NB4 (cell line): Measurements from ENCODE around the gene FGD2.

Source experiments
- TF ChIP-seq, protein P1 (sequence below): IDR thresholded peaks from one replicate; pipeline ENCODE4 v1.5.1; 2012; ENCODE audit warnings: low read depth, low read length
- TF ChIP-seq, protein P2 (sequence below): IDR thresholded peaks from 2 replicates; pipeline ENCODE4 v1.6.1; 2011; ENCODE audit warnings: low read depth, low read length

- TF ChIP-seq, protein P1, sequence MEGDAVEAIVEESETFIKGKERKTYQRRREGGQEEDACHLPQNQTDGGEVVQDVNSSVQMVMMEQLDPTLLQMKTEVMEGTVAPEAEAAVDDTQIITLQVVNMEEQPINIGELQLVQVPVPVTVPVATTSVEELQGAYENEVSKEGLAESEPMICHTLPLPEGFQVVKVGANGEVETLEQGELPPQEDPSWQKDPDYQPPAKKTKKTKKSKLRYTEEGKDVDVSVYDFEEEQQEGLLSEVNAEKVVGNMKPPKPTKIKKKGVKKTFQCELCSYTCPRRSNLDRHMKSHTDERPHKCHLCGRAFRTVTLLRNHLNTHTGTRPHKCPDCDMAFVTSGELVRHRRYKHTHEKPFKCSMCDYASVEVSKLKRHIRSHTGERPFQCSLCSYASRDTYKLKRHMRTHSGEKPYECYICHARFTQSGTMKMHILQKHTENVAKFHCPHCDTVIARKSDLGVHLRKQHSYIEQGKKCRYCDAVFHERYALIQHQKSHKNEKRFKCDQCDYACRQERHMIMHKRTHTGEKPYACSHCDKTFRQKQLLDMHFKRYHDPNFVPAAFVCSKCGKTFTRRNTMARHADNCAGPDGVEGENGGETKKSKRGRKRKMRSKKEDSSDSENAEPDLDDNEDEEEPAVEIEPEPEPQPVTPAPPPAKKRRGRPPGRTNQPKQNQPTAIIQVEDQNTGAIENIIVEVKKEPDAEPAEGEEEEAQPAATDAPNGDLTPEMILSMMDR: no peak
- TF ChIP-seq, protein P2, sequence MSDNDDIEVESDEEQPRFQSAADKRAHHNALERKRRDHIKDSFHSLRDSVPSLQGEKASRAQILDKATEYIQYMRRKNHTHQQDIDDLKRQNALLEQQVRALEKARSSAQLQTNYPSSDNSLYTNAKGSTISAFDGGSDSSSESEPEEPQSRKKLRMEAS: no peak
These were observed 36.7 kb downstream of the FGD2 start for GRCh38 chr6:37042150-37042549.
